Measurements from ENCODE around the gene CHD6.

- no peak for TF ChIP-seq CTCF (IDR thresholded peaks at IDR 0.05; ENCODE audit: insufficient read depth, low read length)
- no peak for TF ChIP-seq REST (IDR thresholded peaks at IDR 0.05; ENCODE audit: insufficient replicate concordance, low read depth)
- TF ChIP-seq GABPA (IDR thresholded peaks at IDR 0.05; ENCODE audit: low read depth), result no peak
- TF ChIP-seq SPI1 (IDR thresholded peaks at IDR 0.05; ENCODE audit: borderline replicate concordance, low read depth), result no peak
These were observed 154.6 kb downstream of the CHD6 start for GRCh38 chr20:41463567-41463966.
